GM12892 (cell line): ENCODE measurements around the gene MYO7B.

Experiments
- POLR2A ChIP-seq: IDR thresholded peaks from 2 replicates; pipeline ENCODE4 v1.6.1; 2011; ENCODE audit warnings: low read depth, low read length, control low read depth
- POLR2AphosphoS5 ChIP-seq: IDR thresholded peaks from 2 replicates; pipeline ENCODE4 v1.6.1; 2011; ENCODE audit warnings: low read depth, low read length, control low read depth

- no peak for TF ChIP-seq POLR2AphosphoS5
- TF ChIP-seq POLR2A = no peak
Measured at GRCh38 chr2:127645395-127646291, 110.2 kb downstream of the MYO7B start, which contains the start of gene GPR17.
